Renal cortex interstitium (tissue), 15 donors: ENCODE data around the gene NFXL1. TPM values are rescaled to one million over a fixed set of nuclear protein-coding genes. Genes with fewer than 3 reads are reported as not detected.
"Not testable (repeated sequence)": the region's sequence is repeated elsewhere in the genome, so short reads cannot be mapped to it uniquely, and the experiment has no call there.

Source experiments
- DNase-seq, 11 donors: peaks; one replicate each; pipeline ENCODE4 v3.0.0-alpha.2; 2013; ENCODE audit warnings: low read depth in 9 of 11, low spot score in 4 of 11; ENCODE audit errors: extremely low read depth in 1 of 11
- long read RNA-seq, 16 experiments: transcript quantifications; one replicate each; lab custom pipeline, GENCODE V29; 2026
- polyA plus RNA-seq, 3 donors: library from polyadenylated mRNA; unstranded; fragments of 120-200 nt; gene quantifications; one replicate each; pipeline ENCODE4 v1.2.1, GENCODE V29; 2013; ENCODE audit not compliant: insufficient read length in 3 of 3

The NFXL1 gene
- 10 to 100 TPM; 24.3 to 28.6 (median 28.2) TPM for polyA plus RNA-seq
- long read RNA-seq, donor 1, partial matches to known transcripts = 0 of 1 reads
- long read RNA-seq, donor 1, other reads (novel, unspliced or antisense) = 0 of 1 reads
- long read RNA-seq, donor 2 = 0 reads
- long read RNA-seq, donor 3, partial matches to known transcripts = 0 of 1 reads
- long read RNA-seq, donor 3, other reads (novel, unspliced or antisense) = 0 of 1 reads
- long read RNA-seq, donor 4, partial matches to known transcripts = 0 of 1 reads
- long read RNA-seq, donor 4, other reads (novel, unspliced or antisense) = 0 of 1 reads
- long read RNA-seq, donor 5 = 0 reads
- long read RNA-seq, donor 6 = 0 reads
- long read RNA-seq, donor 7 = 0 reads
- long read RNA-seq, donor 8 = 0 reads
- long read RNA-seq, donor 9, partial matches to known transcripts = 0 of 1 reads
- long read RNA-seq, donor 9, other reads (novel, unspliced or antisense) = 0 of 1 reads
- long read RNA-seq, donor 10, partial matches to known transcripts = 0 of 3 reads
- long read RNA-seq, donor 10, other reads (novel, unspliced or antisense) = 0 of 3 reads
- long read RNA-seq, donor 11 = 0 reads
- long read RNA-seq, donor 12, partial matches to known transcripts = 0 of 2 reads
- long read RNA-seq, donor 12, other reads (novel, unspliced or antisense) = 0 of 2 reads
- long read RNA-seq, donor 13 = 0 reads
- long read RNA-seq, donor 14, partial matches to known transcripts = 0 of 1 reads
- long read RNA-seq, donor 14, other reads (novel, unspliced or antisense) = 0 of 1 reads
- long read RNA-seq, donor 15 = 0 reads
- long read RNA-seq, donor 16, partial matches to known transcripts = 6 of 12 reads
- long read RNA-seq, donor 16, other reads (novel, unspliced or antisense) = 0 of 12 reads

DNA sequence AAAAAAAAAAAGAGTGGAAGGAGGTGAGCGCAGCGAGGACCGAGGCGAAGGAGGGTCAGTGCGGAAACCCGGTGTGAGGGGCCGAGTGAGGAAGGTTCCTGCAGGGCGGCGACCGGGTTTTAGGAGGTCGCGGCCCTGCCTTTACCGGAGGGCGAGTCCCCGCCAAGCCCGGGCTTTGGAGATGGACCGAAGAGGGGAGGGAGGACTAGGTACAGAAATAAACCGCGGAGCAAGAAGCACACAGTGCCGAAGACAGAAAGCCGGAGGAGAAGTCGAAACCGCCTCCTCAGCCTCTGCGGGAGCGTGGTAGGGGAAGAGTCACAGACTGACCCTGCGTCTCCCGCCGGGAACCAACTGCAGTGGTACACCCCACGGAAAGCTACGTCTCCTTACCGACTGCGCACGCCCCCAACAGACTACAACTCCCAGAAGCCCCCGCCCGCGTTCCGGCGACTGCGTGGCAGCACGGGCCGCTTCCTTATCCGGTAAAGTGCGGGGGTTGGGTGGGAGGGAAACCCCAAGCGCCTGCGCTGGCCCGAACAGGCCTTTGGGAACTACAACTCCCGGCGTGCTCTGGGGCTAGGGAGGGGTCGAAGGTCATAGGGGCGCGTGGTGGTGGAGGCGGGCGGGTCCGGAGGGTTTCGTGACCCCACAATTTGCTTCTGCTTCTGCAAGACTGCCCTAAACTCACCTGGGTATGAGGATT lies at the start of gene NFXL1:
Gene NFXL1 (minus strand): TSS at position 364 of the 706 bp plus-strand sequence. CDS start 380 bp downstream, outside the sequence.
- DNase-seq = peak; percentile 86 to 96 (median 94)

DNA sequence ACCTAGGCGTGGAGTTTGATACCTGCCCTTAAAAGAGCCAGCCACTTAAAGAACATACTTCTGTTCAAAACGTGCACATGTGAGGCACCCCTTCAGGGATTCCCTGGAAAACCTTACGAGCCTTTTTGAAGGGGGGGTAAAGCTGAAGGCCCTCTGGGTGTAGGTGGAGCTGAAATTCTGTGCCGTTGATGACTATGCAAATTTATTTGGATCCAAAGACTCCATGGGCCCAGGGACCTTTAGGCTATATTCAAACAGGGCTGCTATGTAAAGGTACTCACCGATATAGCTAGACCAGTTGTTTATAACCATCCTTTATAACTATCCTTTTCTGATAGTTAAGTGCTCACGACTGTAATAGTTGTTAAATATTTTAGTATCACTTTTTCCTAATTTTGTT lies 40.3 kb upstream of the NFXL1 start:
- DNase-seq = no peak

DNA sequence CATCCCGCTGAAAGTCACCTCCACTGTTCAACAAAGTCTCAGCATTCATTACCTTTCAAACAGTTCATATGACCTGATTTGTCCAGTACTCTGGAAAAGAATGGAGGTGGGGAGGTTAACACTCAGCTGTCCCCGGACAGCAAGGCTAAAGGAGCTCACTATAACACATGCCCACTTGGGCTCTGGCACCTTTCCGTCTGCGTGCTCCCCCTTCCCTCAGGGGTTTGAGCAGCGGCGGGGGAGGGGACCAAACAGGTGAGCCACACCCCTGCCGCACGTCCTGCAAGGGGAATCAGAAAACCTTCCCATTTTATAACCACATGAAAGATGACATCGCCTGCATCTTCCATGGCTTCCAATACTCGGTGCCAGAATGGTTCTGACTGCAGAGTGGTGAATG lies 39.9 kb upstream of the NFXL1 start:
- no peak for DNase-seq

DNA sequence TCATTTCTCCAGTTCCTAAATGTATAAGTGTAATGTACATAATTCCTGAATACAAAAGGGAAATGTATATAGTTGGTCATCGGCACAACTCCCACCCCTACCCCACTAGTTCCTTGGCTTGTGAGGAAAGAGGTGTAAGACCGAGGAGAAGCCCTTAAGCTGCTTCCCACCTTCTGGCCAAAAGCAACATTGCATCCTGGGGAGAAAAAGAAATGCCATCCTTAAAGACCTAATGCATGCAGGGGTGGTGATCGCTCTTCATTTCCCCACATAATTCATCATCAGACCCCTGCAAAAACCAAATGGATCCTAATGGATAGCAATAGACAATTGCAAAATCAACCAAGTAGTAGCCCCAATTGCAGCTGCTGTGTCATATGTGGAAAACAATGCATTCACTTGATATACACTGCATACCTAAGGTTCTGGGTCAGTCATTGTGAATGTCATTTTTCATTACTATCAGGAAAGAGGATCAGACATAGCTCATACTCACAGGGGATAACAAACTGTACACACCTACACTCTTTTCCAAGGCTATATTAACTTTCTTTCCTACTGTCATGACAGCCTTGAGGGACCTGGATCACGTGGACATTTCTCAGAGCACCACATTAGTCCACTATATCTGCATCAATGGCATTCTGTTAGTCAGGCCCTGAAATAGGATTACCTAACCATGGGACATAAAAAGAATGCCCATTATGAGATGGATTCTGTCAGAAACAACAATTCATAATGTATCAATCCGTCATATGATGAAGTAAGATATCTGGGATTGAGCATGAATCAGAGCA lies 31.7 kb upstream of the NFXL1 start:
- no peak for DNase-seq

DNA sequence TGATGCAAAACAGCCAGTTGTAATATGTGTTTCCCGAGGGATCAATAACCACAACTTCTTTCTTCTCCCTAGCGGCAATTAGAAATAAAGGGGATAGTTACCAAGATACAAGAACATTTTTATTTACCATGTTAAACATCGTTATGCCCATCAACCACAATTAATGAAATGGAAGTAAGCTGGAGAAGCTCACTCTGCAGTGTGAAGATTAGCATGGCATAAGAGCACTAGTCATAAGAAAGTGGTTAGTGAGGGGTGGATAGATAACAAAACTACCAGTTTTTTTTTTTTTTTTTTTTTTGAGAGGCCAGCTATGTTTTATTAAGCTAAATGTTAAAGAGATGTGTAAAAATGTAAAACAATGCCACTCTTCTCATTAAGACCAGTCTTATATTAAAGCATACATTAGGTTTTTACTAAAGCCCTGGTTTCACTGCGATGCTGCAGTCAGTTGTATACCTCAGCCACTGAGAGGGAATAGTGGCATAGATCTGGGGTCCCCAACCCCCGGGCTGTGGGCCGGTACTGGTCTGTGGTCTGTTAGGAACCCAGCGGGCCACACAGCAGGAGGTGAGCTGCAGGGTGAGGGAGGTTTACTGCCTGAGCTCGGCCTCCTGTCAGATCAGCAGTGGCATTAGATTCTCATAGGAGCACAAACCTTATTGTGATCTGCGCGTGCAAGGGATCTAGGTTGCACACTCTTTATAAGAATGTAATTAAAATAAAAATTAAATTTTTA lies 27.9 kb upstream of the NFXL1 start:
- DNase-seq = no peak

DNA sequence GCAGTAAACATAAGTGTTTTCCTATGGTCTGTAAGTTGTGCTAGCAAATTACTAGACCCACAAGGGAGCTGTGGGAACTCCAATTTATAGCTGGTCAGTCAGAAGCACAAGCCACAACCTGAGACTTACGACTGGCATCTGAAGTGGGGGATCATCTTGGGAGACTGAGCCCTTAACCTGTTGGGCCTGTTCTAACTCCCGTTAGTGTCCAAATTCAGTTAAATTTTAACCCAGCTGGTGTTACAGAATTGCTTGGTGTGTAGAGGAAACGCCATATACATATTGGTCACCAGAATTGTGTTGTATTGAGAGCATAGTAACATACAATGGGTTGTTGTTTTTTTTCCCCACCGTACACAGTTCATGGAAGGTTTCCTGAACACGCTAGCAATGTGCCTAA lies 25.1 kb upstream of the NFXL1 start:
- no peak for DNase-seq

DNA sequence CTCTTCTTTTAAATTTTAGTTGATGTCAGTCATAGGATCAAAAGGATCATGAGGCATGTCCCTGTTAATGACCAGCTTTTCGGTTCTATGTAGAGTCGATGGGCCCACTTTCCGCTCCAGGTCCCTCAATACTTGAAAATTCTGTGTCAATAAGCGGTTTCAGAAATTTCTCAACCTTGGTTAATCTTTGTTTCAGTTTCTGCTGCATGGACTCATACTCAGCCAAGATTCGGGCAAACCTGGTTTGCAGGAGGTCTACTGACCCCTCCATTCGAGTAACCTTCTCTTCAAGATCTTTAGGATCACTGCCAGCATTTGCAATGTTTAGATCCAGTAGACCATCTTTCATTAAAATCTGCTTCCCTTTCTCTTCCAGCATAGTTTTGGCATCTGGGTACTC lies 22.0 kb upstream of the NFXL1 start:
- no peak for DNase-seq

DNA sequence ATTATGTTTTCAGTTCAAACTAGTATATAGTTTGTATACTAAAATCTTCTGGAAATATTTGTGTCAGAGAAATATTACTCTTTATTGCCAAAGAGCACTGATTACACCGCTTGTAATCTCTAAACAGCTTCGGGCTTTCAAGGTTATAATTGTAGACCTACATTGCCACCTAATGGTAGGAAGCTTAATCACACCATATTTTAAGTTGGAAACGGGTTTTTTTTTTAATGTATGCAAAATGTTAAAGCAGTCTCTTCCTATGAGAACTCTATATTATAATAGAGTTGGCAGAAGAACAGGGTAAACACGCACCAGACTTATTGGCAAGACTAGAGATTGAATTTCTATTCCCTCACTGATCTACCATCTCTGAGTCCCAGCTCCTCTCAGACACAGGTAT lies 19.5 kb upstream of the NFXL1 start:
- peak in 2 of 11 donors; percentile 28 to 46 for DNase-seq

DNA sequence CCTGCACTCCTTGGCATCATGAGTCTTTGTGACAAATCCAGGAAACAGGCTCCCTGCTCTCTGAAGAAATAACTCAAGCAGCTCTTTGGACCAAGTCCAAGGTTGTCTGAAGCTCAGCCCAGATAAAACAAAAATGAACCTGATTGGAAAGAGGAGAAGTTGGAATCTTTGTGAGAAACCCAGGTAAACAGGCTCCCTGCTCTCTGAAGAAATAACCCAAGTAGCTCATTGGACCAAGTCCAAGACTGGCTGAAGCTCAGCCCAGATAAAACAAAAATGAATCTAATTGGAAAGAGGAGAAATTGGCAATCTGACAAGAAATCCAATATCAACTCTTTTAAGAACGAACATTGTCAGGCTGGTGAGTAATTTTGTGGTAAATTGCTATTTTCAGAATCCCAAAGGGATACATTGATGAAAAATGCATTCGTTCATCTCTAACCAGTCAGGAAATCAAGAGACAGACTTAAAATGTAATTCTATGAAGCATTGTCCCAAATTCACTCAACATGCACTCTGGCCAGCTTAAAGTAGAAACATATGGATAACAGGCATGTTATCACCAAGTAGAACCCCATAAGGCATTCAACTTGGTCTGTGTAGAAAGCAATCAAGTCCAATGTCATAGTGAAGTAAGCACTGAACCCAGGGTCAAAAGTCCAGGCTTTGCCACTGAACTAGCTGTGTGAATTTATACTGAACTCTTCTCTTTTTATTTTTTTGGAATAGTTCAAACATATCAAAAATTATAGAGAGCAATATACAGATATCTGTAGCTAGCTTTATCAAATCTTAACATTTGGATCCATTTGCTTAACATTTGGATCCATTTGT lies 16.8 kb upstream of the NFXL1 start:
- DNase-seq = no peak

DNA sequence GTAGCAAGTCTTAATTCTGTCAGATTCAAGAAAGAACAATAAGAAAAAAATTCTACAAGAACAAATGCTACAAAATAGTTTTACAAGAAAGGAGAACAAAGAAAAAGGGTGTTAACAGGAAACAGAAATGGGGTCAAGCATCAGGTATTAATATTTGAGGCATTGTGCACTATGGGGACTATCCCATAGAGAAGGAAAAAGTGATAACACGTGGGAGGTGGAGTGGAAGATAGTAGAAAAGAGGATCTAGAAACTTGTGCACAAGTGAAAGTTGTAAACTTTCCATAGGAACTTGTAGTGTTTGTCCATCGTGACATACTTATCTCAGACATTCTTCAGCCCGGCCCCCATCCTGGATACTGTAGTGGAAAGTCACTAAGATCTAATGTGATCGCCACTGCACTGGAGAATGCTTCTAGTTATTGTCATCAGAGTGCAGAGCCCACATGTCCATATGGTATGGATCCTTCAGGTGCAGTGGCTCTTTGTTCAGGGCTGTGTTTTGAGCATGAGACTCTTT lies 15.4 kb upstream of the NFXL1 start:
- DNase-seq = no peak

DNA sequence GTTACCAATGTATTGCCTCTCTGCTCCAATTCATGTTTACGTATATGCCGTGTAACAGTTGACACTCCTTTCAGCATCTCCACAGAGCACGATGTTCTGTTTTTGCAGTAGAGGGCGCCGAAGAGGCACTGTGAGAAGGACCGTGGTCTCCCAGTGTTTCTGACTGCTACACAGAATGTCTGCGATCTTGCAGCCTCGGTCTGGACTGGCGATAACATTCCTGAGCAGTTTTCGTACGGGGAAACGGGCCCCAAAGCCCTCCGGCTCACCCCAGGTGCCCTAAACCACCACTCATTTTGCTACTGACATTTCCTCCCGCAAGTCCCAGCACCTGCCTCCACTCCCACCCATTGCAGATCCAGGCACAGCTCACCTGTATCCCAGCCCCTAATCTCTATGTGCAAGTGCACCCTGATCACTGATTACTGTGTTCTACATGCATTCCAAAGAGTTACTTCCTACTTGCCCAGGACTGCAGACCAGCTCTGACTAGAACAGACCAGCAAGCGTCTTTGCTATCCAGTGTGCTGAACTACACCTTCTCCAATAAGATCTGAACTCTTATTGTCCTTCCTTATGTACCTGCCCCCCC lies 12.4 kb upstream of the NFXL1 start:
- DNase-seq = peak in 8 of 11 donors; percentile 44 to 75 (median 60)

DNA sequence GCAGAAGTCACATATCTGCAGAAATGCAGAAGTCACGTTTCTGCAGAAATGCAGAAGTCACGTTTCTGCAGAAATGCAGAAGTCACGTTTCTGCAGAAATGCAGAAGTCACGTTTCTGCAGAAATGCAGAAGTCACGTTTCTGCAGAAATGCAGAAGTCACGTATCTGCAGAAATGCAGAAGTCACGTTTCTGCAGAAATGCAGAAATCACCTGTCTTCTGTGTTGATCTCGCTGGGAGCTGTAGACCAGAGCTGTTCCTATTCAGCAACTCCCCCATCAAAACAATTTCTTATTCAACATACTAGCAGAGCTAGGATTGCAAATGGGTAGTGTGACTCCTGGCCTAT lies 8.9 kb upstream of the NFXL1 start:
- not testable (repeated sequence) for DNase-seq

DNA sequence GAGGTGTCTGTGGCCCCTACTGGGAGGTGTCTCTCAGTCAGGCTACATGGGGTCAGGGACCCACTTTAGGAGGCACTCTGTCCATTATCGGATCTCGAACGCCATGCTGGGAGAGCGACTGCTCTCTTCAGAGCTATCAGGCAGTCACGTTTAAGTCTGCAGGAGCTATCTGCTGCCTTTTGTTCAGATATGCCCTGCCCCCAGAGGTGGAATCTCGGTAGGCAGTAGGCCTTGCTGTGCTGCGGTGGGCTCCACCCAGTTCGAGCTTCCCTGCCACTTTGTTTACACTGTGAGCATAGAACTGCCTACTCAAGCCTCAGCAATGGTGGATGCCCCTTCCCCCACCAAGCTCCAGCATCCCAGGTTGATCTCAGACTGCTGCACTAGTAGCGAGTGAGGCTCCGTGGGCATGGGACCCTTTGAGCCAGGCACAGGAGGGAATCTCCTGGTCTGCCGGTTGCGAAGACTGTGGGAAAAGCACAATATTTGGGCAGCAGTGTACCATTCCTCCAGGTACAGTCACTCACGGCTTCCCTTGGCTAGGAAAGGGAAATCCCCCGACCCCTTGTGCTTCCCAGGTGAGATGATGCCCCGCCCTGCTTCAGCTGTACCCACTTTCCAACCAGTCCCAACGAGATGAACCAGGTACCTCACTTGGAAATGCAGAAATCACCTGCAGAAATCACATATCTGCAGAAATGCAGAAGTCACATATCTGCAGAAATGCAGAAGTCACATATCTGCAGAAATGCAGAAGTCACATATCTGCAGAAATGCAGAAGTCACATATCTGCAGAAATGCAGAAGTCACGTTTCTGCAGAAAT lies 8.3 kb upstream of the NFXL1 start:
- DNase-seq = not testable (repeated sequence)

DNA sequence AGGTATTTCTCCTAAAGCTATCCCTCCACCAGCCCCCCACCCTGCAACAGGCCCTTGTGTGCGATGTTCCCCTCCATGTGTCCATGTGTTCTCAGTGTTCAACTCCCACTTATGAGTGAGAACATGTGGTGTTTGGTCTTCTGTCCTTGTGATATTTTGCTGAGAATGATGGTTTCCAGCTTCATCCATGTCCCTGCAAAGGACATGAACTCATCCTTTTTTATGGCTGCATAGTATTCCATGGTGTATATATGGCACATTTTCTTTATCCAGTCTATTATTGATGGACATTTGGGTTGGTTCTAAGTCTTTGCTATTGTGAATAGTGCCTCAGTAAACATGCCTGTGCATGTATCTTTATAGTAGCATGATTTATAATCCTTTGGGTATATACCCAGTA lies 2.8 kb upstream of the NFXL1 start:
- DNase-seq = not testable (repeated sequence)

DNA sequence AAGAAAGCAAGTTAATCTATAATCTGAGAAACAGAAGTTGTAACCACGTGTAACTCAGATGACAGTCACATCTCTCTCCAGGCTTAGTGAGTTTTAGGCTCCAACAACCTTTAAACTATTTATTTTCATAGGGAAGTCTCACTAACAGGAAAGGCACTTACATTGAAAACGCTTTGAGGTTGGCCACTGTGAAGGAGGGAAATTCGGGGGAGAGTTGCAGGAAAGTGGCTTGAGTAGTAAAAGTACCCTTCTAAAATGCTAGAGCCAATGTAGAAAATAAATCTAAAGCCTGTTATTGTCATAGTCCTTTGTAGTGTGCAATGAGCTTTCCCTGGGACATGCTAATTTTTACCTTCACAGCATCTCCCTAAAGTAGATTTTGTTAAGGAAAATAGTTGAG lies 995 bp upstream of the NFXL1 start:
- DNase-seq = no peak

DNA sequence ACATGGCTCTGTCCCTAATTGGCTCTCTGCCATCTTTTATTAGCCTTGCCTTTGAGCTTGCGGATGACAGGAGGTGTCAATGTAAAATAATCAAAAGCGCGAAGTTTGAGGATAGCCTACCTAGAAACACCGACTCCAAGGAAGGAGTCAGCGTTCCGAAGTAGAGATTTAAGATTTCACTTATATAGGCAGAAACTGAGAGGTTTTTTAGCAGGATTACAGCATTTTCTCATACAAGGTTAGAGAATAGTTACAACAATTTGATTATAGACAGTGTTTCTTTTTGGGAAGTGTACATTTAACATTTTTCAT lies 499 bp upstream of the NFXL1 start:
- DNase-seq = no peak
